ENCODE measurements around the gene AOAH. TPM values are rescaled to one million over a fixed set of nuclear protein-coding genes. Genes with fewer than 3 reads are reported as not detected.

The AOAH gene
- total RNA-seq, 2 experiments from 2014 or later = 15.4 to 18.5 TPM

DNA sequence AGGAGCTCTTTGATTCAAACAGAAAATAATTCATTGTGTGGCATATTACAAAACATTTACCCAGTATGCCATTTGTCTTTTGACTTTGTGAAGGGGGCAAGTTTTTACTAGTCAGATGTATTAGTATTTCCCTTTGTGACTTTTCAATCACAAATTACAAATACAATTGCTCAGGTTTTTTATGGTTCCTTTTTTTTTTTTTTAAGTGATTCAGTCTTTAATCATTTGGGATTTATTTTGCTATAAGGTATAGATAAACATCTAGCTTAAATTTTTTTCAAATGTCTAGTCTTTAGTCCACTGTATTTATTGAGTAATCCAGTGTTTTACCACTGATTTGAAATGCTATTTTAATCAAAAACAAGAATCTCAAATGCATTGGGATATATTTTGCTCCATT, 75.9 kb downstream of the AOAH start:
- DNase-seq = no peak
- ChIA-PET POLR2A (interaction anchor here (1.7 kb wide), 1 partner anchor 9 kb away, joined by 4 read pairs; no protein-coding TSS in a partner anchor), CTCF (interaction anchor here (1.5 to 1.6 kb wide), 2 partner anchors 9 to 23 kb away, joined by 3 to 6 read pairs; no protein-coding TSS in a partner anchor)
- no peak overlapping the region for H3K27ac Mint-ChIP-seq
- H3K4me3 Mint-ChIP-seq = no peak overlapping the region
- H3K27me3 Mint-ChIP-seq = no peaks in the 10 kb centered on the region
- no peaks in the 10 kb centered on the region for H3K9me3 Mint-ChIP-seq
- peaks cover 5% of the 10 kb centered on the region for H3K36me3 Mint-ChIP-seq (ENCODE audit: low read depth)
- peaks cover 15% of the 10 kb centered on the region for H3K4me1 Mint-ChIP-seq

DNA sequence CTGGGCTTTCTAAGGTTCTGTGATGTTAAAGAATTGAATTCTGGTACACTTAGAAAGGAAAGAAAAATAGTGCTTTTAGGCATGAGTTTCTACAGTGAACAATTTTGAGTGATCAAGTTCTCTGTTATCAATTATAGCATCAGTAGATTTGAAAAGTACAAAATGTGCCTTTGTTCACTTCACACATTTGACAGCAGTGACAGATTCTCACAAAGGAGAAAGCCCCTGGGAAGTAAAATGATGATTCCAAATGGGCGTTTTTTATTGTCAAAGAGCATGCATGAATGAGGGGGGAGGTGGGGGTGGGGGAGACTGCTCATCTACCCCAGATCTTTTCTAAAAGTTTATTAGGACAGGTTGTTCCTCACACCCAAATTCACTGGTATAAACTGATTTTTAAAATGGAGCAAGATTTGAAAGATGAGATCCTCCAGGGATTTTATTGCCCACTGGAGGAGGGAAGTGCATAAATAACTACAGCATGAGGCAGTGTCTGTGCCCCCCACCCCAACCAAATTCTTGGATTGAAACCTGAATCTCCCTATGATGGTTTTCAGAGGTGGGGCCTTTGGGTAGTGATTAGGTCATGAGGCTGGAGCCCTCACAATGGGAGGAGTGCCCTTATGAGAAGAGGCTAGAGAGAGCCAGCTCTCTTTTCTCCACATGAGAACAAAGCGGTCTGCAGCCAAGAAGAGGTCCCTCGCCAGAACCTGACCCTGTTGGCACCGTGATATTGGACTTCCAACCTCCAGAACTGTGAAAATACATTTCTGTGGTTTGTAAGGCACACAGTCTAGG, 79.5 kb downstream of the AOAH start:
- DNase-seq = no peak
- Mint-ChIP-seq H3K9me3 (no peaks in the 10 kb centered on the region), H3K36me3 (ENCODE audit: low read depth) (peaks cover 3% of the 10 kb centered on the region), H3K27ac (no peak overlapping the region), H3K4me1 (peaks cover 21% of the 10 kb centered on the region), H3K4me3 (no peak overlapping the region), H3K27me3 (no peaks in the 10 kb centered on the region)
- POLR2A ChIA-PET = no interaction called here
- CTCF ChIA-PET = no interaction called here

DNA sequence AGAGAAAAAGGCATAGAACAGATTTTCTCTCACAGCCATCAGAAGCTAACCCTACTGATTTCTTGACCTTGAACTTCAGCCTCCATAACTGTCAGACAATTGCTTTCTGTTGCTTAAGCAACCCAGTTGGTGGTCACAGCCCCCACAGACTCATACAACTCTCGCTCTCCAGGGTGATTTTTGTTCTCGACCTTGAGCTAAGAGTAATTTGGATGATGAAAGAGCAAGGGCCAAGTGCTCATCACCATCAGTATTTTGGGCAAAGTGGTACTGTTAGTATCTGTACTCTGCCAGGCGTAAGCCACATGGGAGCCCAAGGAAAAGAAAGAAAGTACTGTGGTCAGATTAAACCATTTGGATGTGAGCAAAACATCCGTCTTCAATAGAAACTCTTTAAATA, 81.9 kb downstream of the AOAH start:
- CTCF ChIA-PET = interaction anchor here (2.2 to 5.9 kb wide), 2 partner anchors 9 to 28 kb away, joined by 6 to 26 read pairs; no protein-coding TSS in a partner anchor
- no peaks in the 10 kb centered on the region for H3K27me3 Mint-ChIP-seq
- no peak overlapping the region for H3K4me3 Mint-ChIP-seq
- H3K9me3 Mint-ChIP-seq = no peaks in the 10 kb centered on the region
- H3K4me1 Mint-ChIP-seq = peaks cover 45% of the 10 kb centered on the region
- H3K27ac Mint-ChIP-seq = no peak overlapping the region
- no peak for DNase-seq
- POLR2A ChIA-PET = no interaction called here
- peaks cover 2% of the 10 kb centered on the region for H3K36me3 Mint-ChIP-seq (ENCODE audit: low read depth)

- ChIA-PET CTCF (interaction anchor here (2.2 to 5.9 kb wide), 3 partner anchors 9 to 540 kb away, joined by 6 to 26 read pairs (median 9); no protein-coding TSS in a partner anchor), POLR2A (no interaction called here)
- Mint-ChIP-seq H3K4me1 (peaks cover 48% of the 10 kb centered on the region), H3K27ac (no peak overlapping the region), H3K27me3 (no peaks in the 10 kb centered on the region), H3K36me3 (ENCODE audit: low read depth) (peaks cover 2% of the 10 kb centered on the region), H3K4me3 (no peak overlapping the region), H3K9me3 (no peaks in the 10 kb centered on the region)
- DNase-seq = no peak
These were observed 82.3 kb downstream of the AOAH start for GRCh38 chr7:36642010-36642409.

DNA sequence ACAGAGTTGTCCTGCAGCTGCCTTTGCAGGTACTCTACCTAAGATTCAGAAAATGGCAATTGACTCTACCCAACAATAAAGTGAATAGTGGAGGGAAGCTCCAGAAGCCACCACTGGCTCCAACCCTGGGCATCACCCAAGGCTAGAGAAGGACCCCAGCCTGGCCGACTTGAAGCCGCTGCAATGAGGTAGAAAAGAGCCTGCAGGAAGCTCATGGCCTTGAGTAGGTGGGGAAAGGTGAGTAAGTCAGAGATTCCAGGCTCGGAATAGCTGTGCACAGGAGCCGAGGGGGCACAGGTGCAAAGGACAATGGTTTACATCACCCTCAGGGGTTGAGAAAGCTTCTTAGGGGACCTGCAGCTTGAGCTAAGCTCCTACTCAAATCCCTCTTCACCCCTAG, 83.6 kb downstream of the AOAH start:
- no peak for DNase-seq
- Mint-ChIP-seq H3K4me1 (peaks cover 50% of the 10 kb centered on the region), H3K27ac (peak overlapping the region; percentile 94), H3K27me3 (no peaks in the 10 kb centered on the region), H3K9me3 (no peaks in the 10 kb centered on the region), H3K36me3 (ENCODE audit: low read depth) (peaks cover 5% of the 10 kb centered on the region), H3K4me3 (no peak overlapping the region)
- ChIA-PET CTCF (interaction anchor here (0.7 to 5.9 kb wide), 4 partner anchors 9 to 541 kb away, joined by 3 to 26 read pairs (median 8); no protein-coding TSS in a partner anchor), POLR2A (interaction anchor here (0.8 to 1.6 kb wide), 2 partner anchors 8 to 13 kb away, joined by 4 read pairs; no protein-coding TSS in a partner anchor)

DNA sequence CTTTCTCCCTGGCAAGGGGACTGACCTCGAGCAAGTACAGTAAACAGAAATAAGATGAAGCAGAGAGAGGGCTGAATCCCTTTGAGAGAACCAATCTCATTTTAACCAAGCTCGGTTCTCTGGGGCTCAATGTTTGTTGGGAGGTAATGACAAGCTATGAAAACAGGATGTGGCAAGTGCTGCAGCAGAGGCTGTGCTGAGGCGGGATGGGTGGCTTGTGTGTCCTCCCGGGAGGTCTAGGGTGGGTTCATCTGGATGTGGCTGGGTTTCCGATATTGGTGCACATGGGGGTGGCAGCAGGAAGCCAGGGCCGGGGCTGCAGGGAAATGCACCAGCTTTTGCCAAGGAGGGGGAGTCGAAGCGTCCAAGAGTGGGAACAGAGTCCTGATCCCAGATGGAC, 84.5 kb downstream of the AOAH start:
- ChIA-PET CTCF (interaction anchor here (0.9 to 5.9 kb wide), 7 partner anchors 9 to 542 kb away, joined by 3 to 26 read pairs (median 3); no protein-coding TSS in a partner anchor), POLR2A (interaction anchor here (0.7 to 1.7 kb wide), 7 partner anchors 9 to 542 kb away, joined by 3 to 5 read pairs (median 3); partner anchors contain the start of gene ANLN)
- Mint-ChIP-seq H3K4me3 (peak overlapping the region; percentile 30), H3K27ac (peak overlapping the region; percentile 94), H3K9me3 (no peaks in the 10 kb centered on the region), H3K4me1 (peaks cover 50% of the 10 kb centered on the region), H3K36me3 (ENCODE audit: low read depth) (peaks cover 5% of the 10 kb centered on the region), H3K27me3 (no peaks in the 10 kb centered on the region)
- DNase-seq = peak; percentile 76

DNA sequence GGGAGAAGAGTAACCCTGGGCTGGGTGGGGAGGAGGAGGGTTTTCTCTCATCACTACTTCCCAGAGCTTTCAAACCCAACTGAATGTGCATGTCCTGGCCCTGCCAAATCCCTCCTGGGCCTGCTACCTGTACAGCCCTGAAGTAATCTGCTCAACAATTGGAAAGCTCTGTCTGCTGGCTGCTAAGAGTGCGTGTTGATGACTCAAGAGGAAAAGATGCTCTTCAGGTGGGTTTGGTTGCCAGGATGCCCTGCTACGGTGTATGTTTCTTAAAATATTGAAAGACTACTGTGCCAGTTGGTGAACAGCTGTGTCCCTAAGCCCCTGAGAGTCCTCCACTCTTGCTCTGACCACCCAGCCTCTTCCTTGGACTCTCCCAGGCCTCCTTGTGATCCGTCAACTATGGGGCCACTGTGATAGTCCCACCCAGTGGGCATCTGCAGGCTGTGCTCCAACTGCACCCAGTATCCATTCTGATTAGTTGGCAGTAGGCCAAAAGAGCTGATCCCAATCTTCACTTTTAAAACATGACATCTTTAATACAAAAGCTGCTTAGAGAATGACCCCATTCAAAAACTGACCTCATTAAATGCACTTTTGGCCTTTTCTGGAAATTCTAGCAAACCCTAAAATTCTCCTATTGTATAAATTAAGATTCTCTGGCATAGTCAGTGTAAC, 85.6 kb downstream of the AOAH start:
- ChIA-PET POLR2A (interaction anchor here (1.1 to 1.8 kb wide), 6 partner anchors 10 to 543 kb away, joined by 3 to 5 read pairs (median 4); no protein-coding TSS in a partner anchor), CTCF (interaction anchor here (0.6 to 5.9 kb wide), 8 partner anchors 10 to 543 kb away, joined by 3 to 26 read pairs (median 4); no protein-coding TSS in a partner anchor)
- Mint-ChIP-seq H3K9me3 (no peaks in the 10 kb centered on the region), H3K27me3 (no peaks in the 10 kb centered on the region), H3K27ac (peak overlapping the region; percentile 94), H3K4me3 (no peak overlapping the region), H3K36me3 (ENCODE audit: low read depth) (peaks cover 5% of the 10 kb centered on the region), H3K4me1 (peaks cover 50% of the 10 kb centered on the region)
- DNase-seq = no peak

DNA sequence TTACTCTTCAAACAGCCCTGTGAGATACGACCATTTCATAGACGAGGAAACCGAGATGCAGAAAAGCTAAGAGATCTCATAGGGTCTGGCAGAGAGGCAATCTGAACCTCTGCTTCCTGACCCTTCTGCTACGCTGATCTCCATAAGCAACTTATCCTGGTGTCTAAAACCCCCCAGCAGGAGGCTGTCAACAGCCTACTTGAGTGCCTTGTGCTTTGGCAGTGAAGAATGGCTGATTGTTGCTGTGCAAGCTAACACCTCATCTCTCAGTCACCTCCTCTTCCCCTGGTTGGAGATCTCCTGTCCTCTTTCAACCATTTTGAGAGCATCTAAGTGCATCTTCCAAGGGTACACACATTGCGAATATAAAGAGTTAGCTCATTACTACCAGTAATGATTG, 86.2 kb downstream of the AOAH start:
- Mint-ChIP-seq H3K9me3 (no peaks in the 10 kb centered on the region), H3K36me3 (ENCODE audit: low read depth) (peaks cover 5% of the 10 kb centered on the region), H3K4me3 (no peak overlapping the region), H3K27me3 (no peaks in the 10 kb centered on the region), H3K4me1 (peaks cover 48% of the 10 kb centered on the region), H3K27ac (no peak overlapping the region)
- ChIA-PET POLR2A (interaction anchor here (1.7 to 1.8 kb wide), 2 partner anchors 31 to 139 kb away, joined by 5 read pairs; no protein-coding TSS in a partner anchor), CTCF (interaction anchor here (0.9 to 5.9 kb wide), 3 partner anchors 16 to 300 kb away, joined by 3 to 26 read pairs (median 3); no protein-coding TSS in a partner anchor)
- DNase-seq = no peak

DNA sequence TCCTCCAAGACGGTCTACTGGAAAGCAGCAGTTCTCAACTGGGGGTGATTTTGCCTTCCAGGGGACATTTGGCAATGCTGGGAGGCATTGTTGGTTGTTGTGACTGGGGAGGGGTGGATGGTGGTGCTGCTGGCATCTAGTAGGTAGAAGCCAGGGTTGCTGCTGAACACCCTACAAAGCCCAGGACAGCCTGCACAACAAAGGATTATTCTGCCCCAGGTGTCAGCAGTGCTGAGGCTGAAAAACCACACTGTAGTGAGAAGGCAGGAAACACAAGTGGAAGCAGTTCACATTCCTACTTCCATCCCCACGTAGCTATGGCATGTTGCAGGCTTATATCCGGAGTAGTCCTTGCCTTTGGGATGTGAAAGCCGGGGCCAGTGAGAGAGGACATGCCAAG, 86.9 kb downstream of the AOAH start:
- Mint-ChIP-seq H3K27me3 (no peaks in the 10 kb centered on the region), H3K4me1 (peaks cover 45% of the 10 kb centered on the region), H3K4me3 (no peak overlapping the region), H3K9me3 (no peaks in the 10 kb centered on the region), H3K27ac (no peak overlapping the region), H3K36me3 (ENCODE audit: low read depth) (peaks cover 5% of the 10 kb centered on the region)
- DNase-seq = no peak
- POLR2A ChIA-PET = interaction anchor here (1.8 kb wide), 1 partner anchor 139 kb away, joined by 5 read pairs; no protein-coding TSS in a partner anchor
- CTCF ChIA-PET = interaction anchor here (5.9 kb wide), 1 partner anchor 33 kb away, joined by 26 read pairs; no protein-coding TSS in a partner anchor

DNA sequence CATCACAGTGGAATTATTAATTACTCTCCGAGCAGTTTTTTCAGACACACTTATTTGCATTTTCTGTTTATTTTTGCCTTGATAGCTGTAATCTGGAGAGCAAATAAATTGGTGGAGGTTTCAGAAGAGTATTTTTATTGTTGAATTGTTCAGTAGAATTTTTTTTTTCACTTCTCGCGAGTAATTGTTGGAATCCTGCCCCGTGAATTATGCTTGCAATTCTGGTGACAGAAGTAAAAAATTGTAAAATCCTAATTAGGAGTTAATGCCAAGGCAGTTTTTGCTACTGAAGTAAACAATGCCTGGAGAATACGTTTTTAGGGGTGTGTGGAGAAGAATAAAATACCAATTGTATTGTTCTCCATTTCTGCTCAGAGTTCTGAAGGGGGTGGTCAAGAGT, 88.2 kb downstream of the AOAH start:
- H3K36me3 Mint-ChIP-seq (ENCODE audit: low read depth) = peaks cover 5% of the 10 kb centered on the region
- no peak overlapping the region for H3K27ac Mint-ChIP-seq
- H3K9me3 Mint-ChIP-seq = no peaks in the 10 kb centered on the region
- POLR2A ChIA-PET = no interaction called here
- peaks cover 39% of the 10 kb centered on the region for H3K4me1 Mint-ChIP-seq
- no peak overlapping the region for H3K4me3 Mint-ChIP-seq
- DNase-seq = no peak
- CTCF ChIA-PET = no interaction called here
- H3K27me3 Mint-ChIP-seq = no peaks in the 10 kb centered on the region

DNA sequence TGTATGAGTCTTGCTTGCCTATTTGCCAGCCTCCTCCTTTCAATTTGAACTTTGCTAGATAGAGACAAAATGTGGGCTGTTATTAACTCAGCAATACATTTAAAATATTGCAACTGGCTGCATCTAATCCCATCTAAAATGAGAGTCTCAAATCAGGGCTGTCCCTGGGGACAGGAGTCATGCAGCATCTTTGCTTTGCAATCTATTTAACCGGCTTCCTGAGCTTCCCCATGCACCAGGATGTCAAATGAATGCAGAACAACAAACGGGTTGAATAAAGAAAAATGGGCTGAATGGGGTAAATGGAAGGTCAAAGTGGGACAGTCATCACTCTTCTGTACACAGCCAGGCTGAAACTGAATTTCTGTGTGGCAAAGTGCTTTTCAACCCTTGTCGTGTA, 89.2 kb downstream of the AOAH start:
- H3K4me1 Mint-ChIP-seq = peaks cover 31% of the 10 kb centered on the region
- no peaks in the 10 kb centered on the region for H3K9me3 Mint-ChIP-seq
- CTCF ChIA-PET = no interaction called here
- no peak overlapping the region for H3K4me3 Mint-ChIP-seq
- POLR2A ChIA-PET = no interaction called here
- peaks cover 5% of the 10 kb centered on the region for H3K36me3 Mint-ChIP-seq (ENCODE audit: low read depth)
- DNase-seq = no peak
- H3K27me3 Mint-ChIP-seq = no peaks in the 10 kb centered on the region
- H3K27ac Mint-ChIP-seq = no peak overlapping the region

DNA sequence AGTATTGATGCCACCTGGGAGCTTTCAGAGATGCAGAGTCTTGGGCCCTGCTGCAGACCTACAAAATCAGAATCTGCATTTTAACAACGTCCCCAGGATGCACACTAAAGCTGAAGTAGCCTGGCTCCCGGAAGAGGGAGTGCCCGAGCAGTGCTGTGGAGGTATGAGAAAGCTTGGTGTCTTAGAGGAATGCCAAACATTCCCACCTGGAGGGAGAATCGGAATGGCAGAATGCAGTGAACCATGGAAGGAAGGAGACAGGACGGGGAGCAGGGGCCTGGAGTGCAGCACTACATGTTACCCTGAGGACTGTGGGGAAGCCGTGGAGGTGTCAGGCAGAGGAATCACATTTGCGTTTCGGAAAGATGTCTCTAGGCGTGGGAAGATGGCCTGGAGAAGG, 90.9 kb downstream of the AOAH start:
- H3K9me3 Mint-ChIP-seq = no peaks in the 10 kb centered on the region
- no peak overlapping the region for H3K4me3 Mint-ChIP-seq
- ChIA-PET CTCF (no interaction called here), POLR2A (no interaction called here)
- H3K27me3 Mint-ChIP-seq = no peaks in the 10 kb centered on the region
- no peak overlapping the region for H3K27ac Mint-ChIP-seq
- DNase-seq = no peak
- peaks cover 5% of the 10 kb centered on the region for H3K36me3 Mint-ChIP-seq (ENCODE audit: low read depth)
- peaks cover 14% of the 10 kb centered on the region for H3K4me1 Mint-ChIP-seq

All from activated CD4-positive, alpha-beta memory T cell treated with anti-CD3 and anti-CD28 coated beads, Interleukin-2, amount 10 ng/mL, durations not matched to agents 7 days and 5 days (primary cell).